GM12892 (cell line): ENCODE data around the gene PROX1.

Source experiments
- POLR2A ChIP-seq: IDR thresholded peaks from 2 replicates; pipeline ENCODE4 v1.6.1; 2011; ENCODE audit warnings: low read depth, low read length, control low read depth
- TAF1 ChIP-seq: IDR thresholded peaks from 2 replicates; pipeline ENCODE4 v1.6.1; 2011; ENCODE audit warnings: low read depth, mild to moderate bottlenecking, control low read depth, low read length, borderline replicate concordance

DNA sequence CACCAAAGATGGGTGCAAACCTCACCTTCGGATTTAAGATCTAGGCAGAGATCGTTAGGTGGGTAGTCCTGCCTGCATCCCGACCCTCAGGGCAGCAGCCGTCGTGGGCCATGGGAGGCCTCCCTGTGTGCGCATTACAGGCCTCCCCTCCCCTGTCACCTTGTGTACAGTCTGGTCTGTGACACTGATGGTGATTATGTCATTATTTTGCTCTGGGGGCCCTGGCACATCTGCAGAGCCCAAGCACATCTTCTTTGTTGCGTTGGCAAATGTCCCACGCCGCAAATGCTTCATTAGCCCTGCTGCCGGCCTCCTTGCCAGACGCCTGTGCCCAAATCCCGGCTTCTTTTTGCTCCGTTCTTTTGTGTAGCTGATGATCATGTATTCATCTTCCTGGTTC is 31.7 kb downstream of the PROX1 start:
- TF ChIP-seq POLR2A (no peak), TAF1 (no peak)
